ENCODE results near the gene KHDC1L.
"Not testable (repeated sequence)": the region's sequence is repeated elsewhere in the genome, so short reads cannot be mapped to it uniquely, and the experiment has no call there.

GRCh38 chr6:73269296-73269695 lies 44.0 kb upstream of the KHDC1L start:
- TF ChIP-seq EP300, CTCF, POLR2A, POLR2AphosphoS5 (IDR thresholded peaks at IDR 0.05): not testable (repeated sequence)
